HCT116 (cell line): ENCODE measurements around the gene DYNAP. TPM values are rescaled to one million over a fixed set of nuclear protein-coding genes. Genes with fewer than 3 reads are reported as not detected.

ENCODE experiments used
- ATAC-seq: fragments of 200-7000 bp; cut with Tn5 transposase; 2 replicates; pipeline ENCODE4 v1.9.1; 2020; ENCODE audit warnings: mild to moderate bottlenecking, moderate library complexity
- BruUV-seq: library from RNA; stranded (reverse); fragments of 400-500 nt; replicated peaks from 2 replicates; lab custom pipeline; 2021; lab: Mats Ljungman, UMichigan
- CTCF ChIA-PET: fragments of 300-600 bp; sonication (Branson Sonifier 250); formaldehyde crosslinking; loops from one replicate; lab custom pipeline; 2021; ENCODE audit warnings: antibody characterized with exemption; lab: Charles Lee
- POLR2A ChIA-PET: fragments of 300-600, 350-600 bp; sonication (Branson Sonifier 250); formaldehyde crosslinking; loops from one replicate; lab custom pipeline; 2021; ENCODE audit warnings: antibody characterized with exemption; lab: Charles Lee
- RAD21 ChIA-PET, 2 experiments: fragments of 300-600 bp; sonication (Branson Sonifier 250); formaldehyde crosslinking; loops; one replicate each; lab custom pipeline; 2023; ENCODE audit warnings: low total read pairs in 2 of 2; ENCODE audit not compliant: uncharacterized antibody in 2 of 2, unreplicated experiment in 2 of 2, low non-redundant PET in 1 of 2; lab: Charles Lee
- DNase-seq: peaks from one replicate; pipeline ENCODE4 v3.0.0-alpha.2; 2010; ENCODE audit warnings: low read depth, low spot score
- H2AFZ ChIP-seq: fragments of 200-600 bp; shearing (Covaris generic), sonication (generic); 2 replicates; pipeline ENCODE4 v1.6.1; 2017; ENCODE audit warnings: low read depth, mixed run types, mixed read lengths, antibody characterized with exemption, low read length; ENCODE audit not compliant: poor library complexity, severe bottlenecking
- H3K27ac ChIP-seq: 2 replicates; pipeline ENCODE4 v1.5.1; 2012; ENCODE audit warnings: low read depth, low read length
- H3K27me3 ChIP-seq: fragments of 200-600 bp; sonication (generic); 2 replicates; pipeline ENCODE4 v1.6.1; 2016; ENCODE audit warnings: mixed run types, low read length, mixed read lengths; ENCODE audit not compliant: insufficient read depth
- H3K36me3 ChIP-seq, 2 experiments: fragments of 200-500 bp in 1 of 2; fragments of 200-600 bp in 1 of 2; sonication (Bioruptor generic) in 1 of 2; sonication (generic) in 1 of 2; 2 replicates each; pipeline versions ENCODE4 v1.5.1 to v1.6.1; 2014 to 2016; ENCODE audit warnings: low read length in 2 of 2, inconsistent platforms in 1 of 2, mixed read lengths in 1 of 2, mixed run types in 1 of 2; ENCODE audit not compliant: insufficient read depth in 2 of 2, control insufficient read depth in 1 of 2
- H3K4me1 ChIP-seq, 2 experiments: fragments of 200-600 bp in 1 of 2; sonication (generic) in 1 of 2; 2 replicates each; pipeline versions ENCODE4 v1.5.1 to v1.6.1; 2012 to 2017; ENCODE audit warnings: low read length in 2 of 2, inconsistent platforms in 1 of 2, mild to moderate bottlenecking in 1 of 2, mixed read lengths in 1 of 2, mixed run types in 1 of 2, moderate library complexity in 1 of 2; ENCODE audit not compliant: insufficient read depth in 2 of 2, control insufficient read depth in 1 of 2
- H3K4me2 ChIP-seq: fragments of 200-600 bp; sonication (generic); 2 replicates; pipeline ENCODE4 v1.6.1; 2017; ENCODE audit warnings: mixed run types, low read length, mixed read lengths
- H3K4me3 ChIP-seq, 2 experiments: fragments of 200-600 bp in 1 of 2; sonication (generic) in 1 of 2; replicated peaks in 1 of 2; 2 replicates each; pipeline ENCODE4 v1.5.1; 2011 to 2016; ENCODE audit warnings: low read length in 2 of 2, control low read depth in 1 of 2, low read depth in 1 of 2, mild to moderate bottlenecking in 1 of 2, mixed read lengths in 1 of 2, mixed run types in 1 of 2
- H3K79me2 ChIP-seq: fragments of 200-600 bp; sonication (generic); 2 replicates; pipeline ENCODE4 v1.6.1; 2017; ENCODE audit warnings: mild to moderate bottlenecking, mixed run types, low read length, moderate library complexity, mixed read lengths; ENCODE audit not compliant: insufficient read depth
- H3K9ac ChIP-seq: fragments of 200-600 bp; sonication (generic); 2 replicates; pipeline ENCODE4 v1.6.1; 2016; ENCODE audit warnings: low read length, mixed read lengths
- H3K9me2 ChIP-seq: fragments of 200-600 bp; sonication (generic), shearing (Covaris generic); 2 replicates; pipeline ENCODE4 v1.6.1; 2017; ENCODE audit warnings: mixed run types, mild to moderate bottlenecking, moderate library complexity; ENCODE audit not compliant: insufficient read depth
- H3K9me3 ChIP-seq, 2 experiments: fragments of 200-500 bp in 1 of 2; fragments of 200-600 bp in 1 of 2; sonication (Bioruptor generic) in 1 of 2; sonication (generic) in 1 of 2; 2 replicates each; pipeline ENCODE4 v1.6.1; 2014 to 2017; ENCODE audit warnings: low read length in 2 of 2, mixed read lengths in 2 of 2, inconsistent platforms in 1 of 2, low read depth in 1 of 2, mild to moderate bottlenecking in 1 of 2, mixed run types in 1 of 2, moderate library complexity in 1 of 2; ENCODE audit not compliant: control insufficient read depth in 1 of 2, insufficient read depth in 1 of 2
- H4K20me1 ChIP-seq: fragments of 200-600 bp; sonication (generic), shearing (Covaris generic); 2 replicates; pipeline ENCODE4 v1.6.1; 2017; ENCODE audit warnings: mixed run types, mild to moderate bottlenecking, moderate library complexity; ENCODE audit not compliant: insufficient read depth
- CBX3 ChIP-seq: IDR thresholded peaks from 2 replicates; pipeline ENCODE4 v1.6.1; 2012; ENCODE audit warnings: low read depth
- CEBPB ChIP-seq: IDR thresholded peaks from 2 replicates; pipeline ENCODE4 v1.6.1; 2012; ENCODE audit warnings: low read depth
- EGR1 ChIP-seq: IDR thresholded peaks from 2 replicates; pipeline ENCODE4 v1.6.1; 2012; ENCODE audit warnings: low read depth
- EZH2 ChIP-seq: fragments of 200-600 bp; sonication (generic); IDR thresholded peaks from 2 replicates; pipeline ENCODE4 v1.6.1; 2017; ENCODE audit warnings: antibody characterized with exemption, mixed run types
- POLR2A ChIP-seq: IDR thresholded peaks from 2 replicates; pipeline ENCODE4 v1.7.0; 2011; ENCODE audit warnings: borderline replicate concordance; ENCODE audit not compliant: insufficient read depth, insufficient read length; ENCODE audit errors: extremely low read depth
- RAD21 ChIP-seq: IDR thresholded peaks from 2 replicates; pipeline ENCODE4 v1.6.1; 2012; ENCODE audit warnings: low read depth, mild to moderate bottlenecking
- SP1 ChIP-seq: IDR thresholded peaks from 2 replicates; pipeline ENCODE4 v1.6.1; 2012; ENCODE audit warnings: low read depth
- SRF ChIP-seq: IDR thresholded peaks from 2 replicates; pipeline ENCODE4 v1.6.1; 2012; ENCODE audit warnings: low read depth
- TCF7L2 ChIP-seq: IDR thresholded peaks from 2 replicates; pipeline ENCODE4 v1.7.0; 2011; ENCODE audit warnings: borderline replicate concordance, inconsistent platforms; ENCODE audit not compliant: insufficient read depth, insufficient read length; ENCODE audit errors: extremely low read depth
- ZFX ChIP-seq: fragments of 450-650 bp; IDR thresholded peaks from 2 replicates; pipeline ENCODE4 v1.6.1; 2017
- ZNF274 ChIP-seq: fragments of 200-500 bp; sonication (Bioruptor generic); IDR thresholded peaks from 2 replicates; pipeline ENCODE4 v1.6.1; 2014; ENCODE audit warnings: mild to moderate bottlenecking, low read depth, low read length, inconsistent platforms
- intact Hi-C: fragments of 100-400 bp; cut with micrococcal nuclease; formaldehyde crosslinking; loops from 2 replicates; pipeline ENCODE4 v1.10.0; 2022
- total RNA-seq: library from RNA; stranded (reverse); gene quantifications from one replicate; pipeline ENCODE4 v1.2.1, GENCODE V29; 2021; ENCODE audit not compliant: unreplicated experiment
- TF ChIP-seq, protein P1 (sequence below): IDR thresholded peaks from 2 replicates; pipeline ENCODE4 v1.6.1; 2012
- TF ChIP-seq, protein P2 (sequence below): IDR thresholded peaks from 2 replicates; pipeline ENCODE4 v1.6.1; 2011; ENCODE audit warnings: mild to moderate bottlenecking, low read length, moderate library complexity; ENCODE audit not compliant: insufficient replicate concordance; ENCODE audit errors: extremely low read depth
- TF ChIP-seq, protein P3 (sequence below): IDR thresholded peaks from 2 replicates; pipeline ENCODE4 v1.6.1; 2012

DYNAP gene
- total RNA-seq, 1 experiment from 2014 or later, result not detected

DNA sequence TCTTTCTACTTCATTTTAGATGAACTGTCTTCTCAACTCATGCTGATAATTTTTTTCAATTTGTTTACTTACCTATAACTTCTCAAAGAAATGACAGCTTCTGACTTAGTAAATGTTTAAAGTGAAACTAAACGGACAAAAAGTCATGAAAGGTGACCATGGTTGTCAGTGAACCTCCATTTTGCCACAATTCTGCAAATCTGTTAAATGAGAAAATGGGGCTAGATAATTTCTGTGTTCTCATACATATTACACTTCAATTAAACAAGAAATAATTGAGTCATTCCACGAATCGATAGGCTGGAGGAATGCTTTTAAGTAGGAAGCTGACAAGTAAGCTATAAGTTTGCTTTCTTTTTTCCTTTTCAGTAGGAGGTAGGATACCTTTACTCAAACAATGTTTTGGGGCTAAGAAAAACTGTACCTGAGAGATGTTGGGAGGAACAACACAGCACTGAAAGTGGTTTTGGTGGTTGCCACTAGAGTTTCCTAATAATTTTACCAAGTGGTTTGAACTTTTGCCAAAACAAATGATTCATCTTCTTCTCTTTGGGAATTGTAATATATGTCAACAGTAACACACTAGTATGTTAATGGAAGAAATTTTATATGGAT lies 17.1 kb downstream of the DYNAP start:
- no peaks in the 10 kb centered on the region for H3K36me3 ChIP-seq
- no TSS peak for BruUV-seq
- ATAC-seq, result no peak
- H3K4me2 ChIP-seq, result peak overlapping the region; percentile 37
- intact Hi-C loops, result no loop called here
- no peak overlapping the region for H3K27ac ChIP-seq
- CTCF ChIA-PET, result no interaction called here
- no peaks in the 10 kb centered on the region for H3K79me2 ChIP-seq
- no peak overlapping the region for H3K9ac ChIP-seq
- H3K9me3 ChIP-seq, result no peaks in the 10 kb centered on the region
- peak overlapping the region in 1 of 2 experiments; percentile 21; a peak in 1 of 4 replicates for H3K4me3 ChIP-seq
- peak overlapping the region; percentile 54 for H2AFZ ChIP-seq
- no peak for DNase-seq
- TF ChIP-seq POLR2A, result no peak
- TF ChIP-seq, protein P1, sequence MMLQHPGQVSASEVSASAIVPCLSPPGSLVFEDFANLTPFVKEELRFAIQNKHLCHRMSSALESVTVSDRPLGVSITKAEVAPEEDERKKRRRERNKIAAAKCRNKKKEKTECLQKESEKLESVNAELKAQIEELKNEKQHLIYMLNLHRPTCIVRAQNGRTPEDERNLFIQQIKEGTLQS, result no peak
- TF ChIP-seq SRF, result no peak
- TF ChIP-seq CBX3, result no peak
- no peak for TF ChIP-seq SP1
- TF ChIP-seq, protein P2, sequence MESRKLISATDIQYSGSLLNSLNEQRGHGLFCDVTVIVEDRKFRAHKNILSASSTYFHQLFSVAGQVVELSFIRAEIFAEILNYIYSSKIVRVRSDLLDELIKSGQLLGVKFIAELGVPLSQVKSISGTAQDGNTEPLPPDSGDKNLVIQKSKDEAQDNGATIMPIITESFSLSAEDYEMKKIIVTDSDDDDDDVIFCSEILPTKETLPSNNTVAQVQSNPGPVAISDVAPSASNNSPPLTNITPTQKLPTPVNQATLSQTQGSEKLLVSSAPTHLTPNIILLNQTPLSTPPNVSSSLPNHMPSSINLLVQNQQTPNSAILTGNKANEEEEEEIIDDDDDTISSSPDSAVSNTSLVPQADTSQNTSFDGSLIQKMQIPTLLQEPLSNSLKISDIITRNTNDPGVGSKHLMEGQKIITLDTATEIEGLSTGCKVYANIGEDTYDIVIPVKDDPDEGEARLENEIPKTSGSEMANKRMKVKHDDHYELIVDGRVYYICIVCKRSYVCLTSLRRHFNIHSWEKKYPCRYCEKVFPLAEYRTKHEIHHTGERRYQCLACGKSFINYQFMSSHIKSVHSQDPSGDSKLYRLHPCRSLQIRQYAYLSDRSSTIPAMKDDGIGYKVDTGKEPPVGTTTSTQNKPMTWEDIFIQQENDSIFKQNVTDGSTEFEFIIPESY, result no peak
- no peak for TF ChIP-seq ZNF274
- TF ChIP-seq EZH2, result no peak
- TF ChIP-seq RAD21, result no peak
- TF ChIP-seq EGR1, result no peak
- TF ChIP-seq, protein P3, sequence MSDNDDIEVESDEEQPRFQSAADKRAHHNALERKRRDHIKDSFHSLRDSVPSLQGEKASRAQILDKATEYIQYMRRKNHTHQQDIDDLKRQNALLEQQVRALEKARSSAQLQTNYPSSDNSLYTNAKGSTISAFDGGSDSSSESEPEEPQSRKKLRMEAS, result no peak
- no peak for TF ChIP-seq ZFX
- no peak for TF ChIP-seq CEBPB
- TF ChIP-seq TCF7L2, result no peak
- TF ChIP-seq, all 23 proteins: peak for 0
- 0 out of 4 replicates have a peak, but pooled peaks cover 0 to 7% of the 10 kb centered on the region in 2 experiments for H3K4me1 ChIP-seq
- ChIA-PET POLR2A (no interaction called here), RAD21 (no interaction called here)
- no peaks in the 10 kb centered on the region for H3K9me2 ChIP-seq
- no peaks in the 10 kb centered on the region for H3K27me3 ChIP-seq
- no peaks in the 10 kb centered on the region for H4K20me1 ChIP-seq
